ENCODE results near the gene RESF1.

- TF ChIP-seq POLR2A (IDR thresholded peaks at IDR 0.05): no peak
- no peak for TF ChIP-seq CTCF (IDR thresholded peaks at IDR 0.05 in 4 of 5, conservative IDR thresholded peaks at IDR 0.05 in 1 of 5)
These were observed 46.4 kb downstream of the RESF1 start for GRCh38 chr12:32005496-32006125.
